Adrenal gland (tissue), 12 donors: ENCODE data around the gene TTLL11. TPM values are rescaled to one million over a fixed set of nuclear protein-coding genes. Genes with fewer than 3 reads are reported as not detected.
"Not testable (repeated sequence)": the region's sequence is repeated elsewhere in the genome, so short reads cannot be mapped to it uniquely, and the experiment has no call there.

Source experiments
- DNase-seq, 7 donors: peaks; one replicate each; pipeline ENCODE4 v3.0.0-alpha.2; 2019 to 2020
- H3K27ac ChIP-seq, 5 donors: fragments of 200-600 bp; sonication (generic) in 4 of 5; 1 replicate in 3 of 5; 2 replicates in 2 of 5; pipeline versions ENCODE4 v1.5.1 to v1.8.0; 2016 to 2020; ENCODE audit warnings: mild to moderate bottlenecking in 1 of 5
- H3K27me3 ChIP-seq: fragments of 200-600 bp; 2 replicates; pipeline ENCODE4 v1.8.0; 2021
- H3K36me3 ChIP-seq, 2 donors: fragments of 200-600 bp; replicated peaks in 1 of 2; 1 replicate in 1 of 2; 2 replicates in 1 of 2; pipeline versions ENCODE4 v1.5.1 to v1.8.0; 2018 to 2022
- H3K4me1 ChIP-seq, 2 donors: fragments of 200-600 bp; replicated peaks in 1 of 2; 1 replicate in 1 of 2; 2 replicates in 1 of 2; pipeline versions ENCODE4 v1.5.1 to v1.8.0; 2018 to 2021
- H3K4me3 ChIP-seq, 4 donors: fragments of 200-600 bp; sonication (generic) in 3 of 4; one replicate each; pipeline ENCODE4 v1.5.1; 2016 to 2018
- H3K9me3 ChIP-seq, 3 donors: fragments of 200-600 bp; sonication (generic) in 1 of 3; replicated peaks in 1 of 3; 1 replicate in 2 of 3; 2 replicates in 1 of 3; pipeline versions ENCODE4 v1.5.1 to v1.8.0; 2016 to 2021
- POLR2A ChIP-seq, 2 donors: fragments of 450-650 bp; IDR thresholded peaks; one replicate each; pipeline ENCODE4 v1.6.1; 2017; ENCODE audit warnings: antibody characterized with exemption in 2 of 2, mild to moderate bottlenecking in 2 of 2, moderate library complexity in 1 of 2
- WGBS, 4 donors: extraction: QIAGEN DNeasy Blood & Tissue Kit in 2 of 4; methylation state at CpG; one replicate each; pipeline versions ENCODE4 v1.1.5 to v1.1.7; 2013 to 2017; 5-methylcytosine and 5-hydroxymethylcytosine counted together
- intact Hi-C, 2 donors: fragments of 100-400 bp; cut with DNase I; formaldehyde crosslinking; loops; one replicate each; pipeline versions ENCODE4 v1.14.1 to v1.15.0; 2022 to 2023
- polyA plus RNA-seq, 3 donors: library from polyadenylated mRNA; stranded (reverse); fragments of 200-250 nt in 2 of 3; fragments of 350-450 nt in 1 of 3; fragmentation: Illumina TruSeq in 1 of 3; extraction: RNeasy Lipid Tissue Mini Kit (QIAGEN cat#74804) in 1 of 3; gene quantifications; one replicate each; pipeline ENCODE4 v1.2.3, GENCODE V29; 2013 to 2014
- total RNA-seq, 9 donors: library from RNA; depleted of rRNA in 4 of 9; stranded (reverse); fragments of >200 nt in 4 of 9; fragments of 120-200 nt in 1 of 9; fragmentation: NEBNext Ultra II Directional in 1 of 9; extraction: Animal tissue kit (Norgen Biotek cat#: 25700) in 1 of 9; gene quantifications; one replicate each; pipeline versions ENCODE4 v1.1.0 to v1.2.4, GENCODE V29; 2013 to 2023
- TF ChIP-seq, protein P1 (sequence below), 6 experiments: fragments of 450-650 bp in 4 of 6; fragments of 200-600 bp in 2 of 6; sonication (generic) in 1 of 6; IDR thresholded peaks; 1 replicate in 5 of 6; 2 replicates in 1 of 6; pipeline versions ENCODE4 v1.5.1 to v1.8.0; 2016 to 2021; ENCODE audit warnings: antibody characterized with exemption in 6 of 6, mild to moderate bottlenecking in 2 of 6, moderate library complexity in 1 of 6
- donor health status: healthy with polysubstance abuse.
- donor health status: Bipolar disorder and iron deficiency.
- donor health status: DM: yes; HTN: yes; CAD: no.
- donor health status: DM: no; HTN: no; CAD: no.
- donor health status: DM: no; HTN: no; CAD: no.
- donor health status: DM: yes; HTN: yes; CAD: no.

TTLL11 gene
- total and polyA plus RNA-seq, 12 donors, result 4.8 to 30.9 (median 13.7) TPM

DNA sequence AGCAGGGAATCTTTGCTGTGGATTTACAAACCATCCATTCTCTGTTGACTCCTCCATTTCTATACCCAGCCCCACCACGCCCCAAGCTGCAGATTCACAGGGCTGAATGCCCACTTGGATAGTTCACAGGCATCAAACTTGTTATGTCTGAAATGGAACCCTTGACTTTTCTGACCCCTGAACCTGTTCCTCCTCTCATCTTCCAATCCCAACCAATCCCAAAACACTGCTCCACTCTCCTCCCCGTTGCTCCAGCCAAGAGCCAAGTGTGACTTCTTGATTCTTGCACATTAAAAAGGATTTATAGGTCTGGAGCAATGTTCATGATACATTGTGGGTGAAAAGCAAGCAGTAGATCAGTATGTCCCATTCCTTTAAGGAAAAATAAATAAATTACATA, 296.0 kb downstream of the TTLL11 start:
- DNase-seq, result no peak
- H3K4me3 ChIP-seq, result no peak overlapping the region
- H3K9me3 ChIP-seq, result no peaks in the 10 kb centered on the region
- H3K4me1 ChIP-seq, result no peaks in the 10 kb centered on the region
- no peaks in the 10 kb centered on the region for H3K36me3 ChIP-seq
- 68 to 91% (median 81%) methylated on average over 2 of the region's 2 CpGs for WGBS, 4 donors
- H3K27me3 ChIP-seq, result no peaks in the 10 kb centered on the region
- no peak overlapping the region for H3K27ac ChIP-seq
- TF ChIP-seq POLR2A (IDR thresholded peaks at IDR 0.05), result no peak
- intact Hi-C loops, result no loop called here

DNA sequence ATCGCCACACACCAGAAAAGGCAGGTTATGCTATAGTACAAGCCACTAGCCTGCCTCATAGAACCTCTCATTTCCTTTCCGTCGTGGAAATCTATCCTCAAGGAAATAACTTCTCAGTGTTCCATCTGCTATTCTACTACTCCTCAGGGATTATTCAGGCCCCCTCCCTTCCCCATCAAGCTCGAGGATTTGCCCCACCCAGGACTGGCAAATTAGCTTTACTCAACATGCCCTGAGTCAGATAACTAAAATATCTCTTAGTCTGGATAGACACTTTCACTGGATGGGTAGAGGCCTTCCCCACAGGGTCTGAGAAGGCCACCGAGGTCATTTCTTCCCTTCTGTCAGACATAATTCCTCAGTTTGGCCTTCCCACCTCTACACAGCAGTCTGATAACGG, 298.8 kb downstream of the TTLL11 start:
- H3K36me3 ChIP-seq, H3K4me3 ChIP-seq, H3K27ac ChIP-seq, H3K9me3 ChIP-seq, DNase-seq, intact Hi-C loops, H3K27me3 ChIP-seq, H3K4me1 ChIP-seq: not testable (repeated sequence)
- WGBS, 4 donors, result 85 to 90% (median 89%) methylated on average over 6 of the region's 6 CpGs

DNA sequence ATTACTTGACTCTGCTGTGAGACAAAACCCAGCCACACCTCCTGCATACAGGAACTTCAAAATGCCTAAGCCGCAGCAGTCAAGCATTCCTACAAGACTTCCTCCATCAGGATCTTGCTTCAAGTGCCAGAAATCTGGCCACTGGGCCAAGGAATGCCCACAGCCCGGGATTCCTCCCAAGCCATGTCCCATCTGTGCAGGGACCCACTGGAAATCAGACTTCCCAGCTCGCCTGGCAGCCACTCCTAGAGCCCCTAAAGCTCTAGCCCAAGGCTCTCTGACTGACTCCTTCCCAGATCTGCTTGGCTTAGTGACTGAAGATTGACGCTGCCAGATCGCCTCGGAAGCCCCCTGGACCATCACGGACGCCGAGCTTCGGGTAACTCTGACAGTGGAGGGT, 300.6 kb downstream of the TTLL11 start:
- H3K4me1 ChIP-seq, H3K9me3 ChIP-seq, H3K4me3 ChIP-seq, intact Hi-C loops, H3K27me3 ChIP-seq, H3K27ac ChIP-seq, H3K36me3 ChIP-seq: not testable (repeated sequence)
- WGBS, 4 donors, result 79 to 99% (median 94%) methylated on average over 4 to 10 of the region's 10 CpGs
- DNase-seq, result peak in 1 of 7 donors; percentile 44

DNA sequence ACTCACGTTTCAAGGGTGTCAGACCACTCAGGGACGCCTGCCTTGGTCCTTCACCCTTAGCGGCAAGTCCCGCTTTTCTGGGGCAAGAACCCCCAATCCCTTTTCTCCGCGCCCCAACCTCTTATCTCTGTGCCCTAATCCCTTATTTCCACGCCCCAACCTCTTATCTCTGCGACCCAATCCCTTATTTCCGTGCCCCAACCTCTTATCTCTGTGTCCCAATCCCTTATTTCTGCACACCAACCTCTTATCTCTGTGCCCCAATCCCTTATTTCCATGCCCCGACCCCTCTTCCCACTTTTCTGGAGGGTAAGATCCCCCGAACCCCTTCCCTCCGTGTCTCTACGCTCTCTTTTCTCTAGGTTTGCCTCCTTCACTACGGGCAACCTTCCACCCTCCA, 302.3 kb downstream of the TTLL11 start:
- Histone ChIP-seq H3K9me3 (no peaks in the 10 kb centered on the region), H3K4me1 (no peaks in the 10 kb centered on the region), H3K36me3 (no peaks in the 10 kb centered on the region), H3K27me3 (no peaks in the 10 kb centered on the region), H3K4me3 (no peak overlapping the region), H3K27ac (no peak overlapping the region)
- TF ChIP-seq, protein P1, sequence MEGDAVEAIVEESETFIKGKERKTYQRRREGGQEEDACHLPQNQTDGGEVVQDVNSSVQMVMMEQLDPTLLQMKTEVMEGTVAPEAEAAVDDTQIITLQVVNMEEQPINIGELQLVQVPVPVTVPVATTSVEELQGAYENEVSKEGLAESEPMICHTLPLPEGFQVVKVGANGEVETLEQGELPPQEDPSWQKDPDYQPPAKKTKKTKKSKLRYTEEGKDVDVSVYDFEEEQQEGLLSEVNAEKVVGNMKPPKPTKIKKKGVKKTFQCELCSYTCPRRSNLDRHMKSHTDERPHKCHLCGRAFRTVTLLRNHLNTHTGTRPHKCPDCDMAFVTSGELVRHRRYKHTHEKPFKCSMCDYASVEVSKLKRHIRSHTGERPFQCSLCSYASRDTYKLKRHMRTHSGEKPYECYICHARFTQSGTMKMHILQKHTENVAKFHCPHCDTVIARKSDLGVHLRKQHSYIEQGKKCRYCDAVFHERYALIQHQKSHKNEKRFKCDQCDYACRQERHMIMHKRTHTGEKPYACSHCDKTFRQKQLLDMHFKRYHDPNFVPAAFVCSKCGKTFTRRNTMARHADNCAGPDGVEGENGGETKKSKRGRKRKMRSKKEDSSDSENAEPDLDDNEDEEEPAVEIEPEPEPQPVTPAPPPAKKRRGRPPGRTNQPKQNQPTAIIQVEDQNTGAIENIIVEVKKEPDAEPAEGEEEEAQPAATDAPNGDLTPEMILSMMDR (IDR thresholded peaks at IDR 0.05), result no peak
- no peak for TF ChIP-seq POLR2A (IDR thresholded peaks at IDR 0.05)
- WGBS, 4 donors, result 63 to 91% (median 80%) methylated on average over 7 to 14 of the region's 14 CpGs
- no peak for DNase-seq
- intact Hi-C loops, result no loop called here

DNA sequence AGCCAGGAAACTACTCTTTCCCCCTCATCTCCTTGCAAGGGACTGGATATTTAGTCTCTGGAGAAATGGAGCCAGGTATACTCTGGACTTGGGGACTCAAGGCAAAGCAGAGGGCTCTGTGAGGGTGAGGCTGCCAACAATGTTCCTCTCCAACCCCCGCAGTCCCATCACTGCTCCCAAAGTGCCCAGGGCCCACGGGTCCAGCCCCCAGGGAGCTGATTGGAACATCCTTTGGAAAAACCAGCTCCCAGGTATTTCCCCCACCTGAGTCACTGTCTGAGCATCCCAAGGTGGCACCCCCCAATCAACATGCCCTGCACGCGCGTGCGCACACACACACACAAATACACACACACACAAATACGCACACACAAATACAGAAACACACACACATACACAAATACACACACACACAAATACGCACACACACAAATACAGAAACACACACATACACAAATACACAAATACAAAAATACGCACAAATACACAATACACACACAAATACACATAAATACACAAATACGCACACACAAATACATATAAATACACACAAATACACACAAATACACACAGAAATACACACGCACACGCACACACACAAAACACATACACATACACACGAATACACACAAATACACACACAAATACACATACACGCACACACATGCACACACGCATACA, 304.3 kb downstream of the TTLL11 start:
- WGBS, 4 donors, result 87 to 94% (median 90%) methylated on average over 15 of the region's 15 CpGs
- no peaks in the 10 kb centered on the region for H3K9me3 ChIP-seq

More for the DNA sequence above, 304.3 kb downstream of the TTLL11 start:
- TF ChIP-seq, protein P1 (IDR thresholded peaks at IDR 0.05), result no peak
- no peak for TF ChIP-seq POLR2A (IDR thresholded peaks at IDR 0.05)
- Histone ChIP-seq H3K27me3 (no peaks in the 10 kb centered on the region), H3K4me1 (no peaks in the 10 kb centered on the region), H3K4me3 (no peak overlapping the region), H3K27ac (no peak overlapping the region), H3K36me3 (peaks cover 0 to 6% of the 10 kb centered on the region in 2 donors)
- DNase-seq, result peak in 1 of 7 donors; percentile 35
- intact Hi-C loops, result no loop called here
